OCI-M1 (cell line): ENCODE data around the gene AP2B1.
A peak's percentile ranks its signal among the peaks of the same experiment; 100 is the strongest.

ENCODE experiments used
- DNase-seq: peaks from one replicate; lab custom pipeline; 2025; lab: John Stamatoyannopoulos, UW

Gene AP2B1

GRCh38 chr17:35730400-35731005 is 143.4 kb downstream of the AP2B1 start:
- DNase-seq: no peak

GRCh38 chr17:35731239-35731916 is 144.3 kb downstream of the AP2B1 start, which contains the start of gene RASL10B:
TSS of gene RASL10B (plus strand) at chr17:35731639. CDS start at chr17:35735185, 3,546 bp downstream.
- peak; percentile 53 for DNase-seq

GRCh38 chr17:35731917-35732805 is 145.0 kb downstream of the AP2B1 start:
- DNase-seq: no peak

- DNase-seq: no peak
These were observed 145.6 kb downstream of the AP2B1 start for GRCh38 chr17:35732806-35733136.

GRCh38 chr17:35733366-35733765 is 146.2 kb downstream of the AP2B1 start:
- no peak for DNase-seq

- DNase-seq: no peak
These were observed 147.3 kb downstream of the AP2B1 start for GRCh38 chr17:35734396-35734795.

GRCh38 chr17:35735036-35735805 is 148.1 kb downstream of the AP2B1 start:
- no peak for DNase-seq

GRCh38 chr17:35736236-35736635 is 149.1 kb downstream of the AP2B1 start:
- DNase-seq: no peak

GRCh38 chr17:35738519-35739133 is 151.5 kb downstream of the AP2B1 start:
- no peak for DNase-seq

GRCh38 chr17:35740216-35740615 is 153.1 kb downstream of the AP2B1 start:
- no peak for DNase-seq

GRCh38 chr17:35740997-35741931 is 154.1 kb downstream of the AP2B1 start:
- no peak for DNase-seq

GRCh38 chr17:35742496-35742895 is 155.4 kb downstream of the AP2B1 start:
- no peak for DNase-seq

- DNase-seq: no peak
These were observed 155.9 kb downstream of the AP2B1 start for GRCh38 chr17:35742896-35743477.

GRCh38 chr17:35743626-35744328 is 156.7 kb downstream of the AP2B1 start:
- peak; percentile 67 for DNase-seq

GRCh38 chr17:35744830-35745229 is 157.7 kb downstream of the AP2B1 start:
- DNase-seq: no peak

- no peak for DNase-seq
These were observed 158.1 kb downstream of the AP2B1 start for GRCh38 chr17:35745246-35745645.

- DNase-seq: no peak
These were observed 158.7 kb downstream of the AP2B1 start for GRCh38 chr17:35745749-35746320.

GRCh38 chr17:35747540-35748017 is 160.5 kb downstream of the AP2B1 start:
- DNase-seq: peak; percentile 84

- DNase-seq: no peak
These were observed 161.3 kb downstream of the AP2B1 start for GRCh38 chr17:35748341-35748841.
